Mesenteric fat pad (tissue), 1 donor: ENCODE measurements around the gene ALKAL2. TPM values are rescaled to one million over a fixed set of nuclear protein-coding genes. Genes with fewer than 3 reads are reported as not detected.

Source experiments
- DNase-seq: peaks from one replicate; pipeline ENCODE4 v3.0.0-alpha.2; 2020; ENCODE audit warnings: low spot score
- total RNA-seq: library from RNA; stranded (reverse); fragmentation: NEBNext Ultra II Directional; extraction: Animal tissue kit (Norgen Biotek cat#: 25700); gene quantifications from one replicate; pipeline ENCODE4 v1.2.1, GENCODE V29; 2021
- donor health status: DM: yes; HTN: yes; CAD: no.

The ALKAL2 gene
- total RNA-seq, 1 donor from 2014 or later, result 5.7 TPM

DNA sequence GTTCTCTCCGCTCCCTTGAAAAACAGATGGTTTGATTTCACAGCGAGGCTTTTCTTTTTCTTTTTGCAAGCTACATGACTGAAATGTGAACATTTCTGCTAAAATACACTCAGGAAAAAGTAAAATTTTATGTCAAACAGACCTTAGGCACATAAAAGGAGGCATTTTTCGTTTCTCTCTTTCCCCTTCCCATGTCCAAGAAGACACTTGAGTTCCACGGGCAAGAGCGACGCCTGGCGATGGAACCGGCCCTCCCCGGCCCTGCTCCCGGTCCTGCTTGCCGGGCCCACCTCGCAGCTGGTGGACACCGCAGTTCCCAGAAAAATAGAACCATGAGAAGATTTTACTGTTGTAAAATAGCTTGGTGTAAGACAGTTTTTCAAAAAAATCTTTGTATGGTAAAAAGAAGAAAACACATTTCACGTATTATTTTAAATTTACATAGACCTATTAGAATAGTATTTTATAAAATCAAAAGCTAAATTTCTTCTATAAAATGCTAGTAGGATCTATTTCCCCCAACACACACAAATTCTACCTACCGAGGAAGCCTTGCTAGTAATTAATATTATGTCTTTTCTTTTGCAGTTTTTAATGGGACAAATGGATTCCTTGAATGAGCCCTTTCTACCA lies 2.3 kb upstream of the ALKAL2 start:
- DNase-seq, result no peak

DNA sequence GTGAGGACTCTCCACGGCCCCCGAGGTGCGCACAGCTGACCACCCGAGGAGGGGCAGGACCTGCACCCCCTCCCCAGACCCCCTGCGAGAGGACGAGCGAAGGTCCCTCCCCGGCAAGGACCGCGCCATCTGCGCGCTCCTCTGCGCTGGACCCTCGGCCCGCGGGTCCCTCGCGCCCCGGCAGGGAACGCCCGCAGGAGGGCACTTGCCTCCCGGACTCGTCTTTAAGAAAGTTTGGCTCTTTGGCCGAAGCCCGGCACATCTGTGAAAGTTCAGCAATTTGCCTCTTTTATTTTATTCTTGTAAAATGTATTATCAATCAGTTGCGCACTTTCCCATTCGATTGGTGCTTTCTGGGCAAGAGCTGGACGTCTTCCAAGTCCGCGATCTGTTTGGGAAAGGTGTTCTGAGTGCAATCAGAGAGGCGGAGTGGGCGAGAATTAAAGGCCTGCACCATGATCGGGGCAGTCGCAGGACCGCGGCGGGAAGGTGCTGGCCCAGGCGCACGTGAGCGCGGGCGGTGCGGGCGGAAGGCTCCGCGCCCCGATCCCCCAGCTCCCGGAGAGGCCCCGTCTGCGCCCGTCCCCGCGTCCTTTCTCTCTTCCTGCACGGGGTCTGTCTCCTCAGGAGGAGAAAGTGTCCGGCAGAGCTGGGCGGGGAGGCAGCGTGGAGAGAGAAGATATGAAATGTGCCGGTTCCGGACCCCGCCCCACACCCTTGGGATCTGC lies 1.6 kb upstream of the ALKAL2 start:
- DNase-seq, result no peak

DNA sequence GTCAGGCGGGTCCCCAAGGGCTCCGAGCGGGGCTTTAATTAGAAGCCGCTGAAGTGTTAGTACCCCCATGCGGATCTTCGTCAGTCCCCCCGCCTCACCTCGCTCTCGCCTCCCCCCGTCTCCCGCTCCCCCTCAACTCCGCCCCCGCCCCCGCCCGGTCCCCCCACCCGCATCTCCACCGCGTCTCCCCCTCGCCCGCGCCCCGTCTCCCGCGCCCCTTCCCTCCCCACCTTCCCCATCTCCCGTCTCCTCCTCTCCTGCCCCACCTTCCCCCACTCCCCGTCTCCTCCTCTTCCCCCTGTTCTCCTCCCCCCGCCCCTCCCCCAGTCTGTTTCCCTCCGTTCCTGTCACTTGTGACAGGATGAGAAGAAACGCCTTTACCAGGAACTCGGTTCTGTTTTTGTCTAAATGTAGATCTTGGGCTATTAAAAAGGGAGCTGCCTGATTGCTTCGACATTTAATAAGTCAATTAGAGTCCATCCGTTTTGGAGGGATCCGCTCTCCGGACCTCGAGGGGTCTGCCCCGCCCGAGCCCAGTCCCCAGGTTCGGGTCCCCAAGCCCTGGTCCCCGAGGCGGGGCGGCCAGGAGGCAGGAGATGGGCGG lies 969 bp upstream of the ALKAL2 start:
- DNase-seq, result no peak

DNA sequence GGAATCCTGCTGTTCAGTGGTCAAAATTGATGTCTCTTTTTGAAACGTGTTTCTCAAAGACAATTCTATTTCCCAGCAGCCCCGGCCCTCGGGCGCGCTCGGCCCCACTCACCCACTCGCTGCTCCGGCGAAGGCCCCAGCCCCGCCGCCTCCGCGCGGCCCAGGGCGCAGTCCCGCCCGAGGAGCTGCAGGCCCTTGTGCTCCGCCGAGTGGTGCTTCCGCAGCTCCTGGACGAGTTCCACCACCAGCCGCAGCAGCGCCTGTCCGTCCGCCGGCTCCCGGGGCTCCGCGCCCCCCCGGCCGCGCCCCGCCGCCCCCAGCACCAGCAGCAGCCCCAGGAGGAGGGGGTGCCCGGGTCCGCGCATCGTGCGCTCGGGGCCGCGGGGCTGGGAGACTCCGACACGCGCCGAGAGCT lies 413 bp downstream of the ALKAL2 start:
- no peak for DNase-seq

DNA sequence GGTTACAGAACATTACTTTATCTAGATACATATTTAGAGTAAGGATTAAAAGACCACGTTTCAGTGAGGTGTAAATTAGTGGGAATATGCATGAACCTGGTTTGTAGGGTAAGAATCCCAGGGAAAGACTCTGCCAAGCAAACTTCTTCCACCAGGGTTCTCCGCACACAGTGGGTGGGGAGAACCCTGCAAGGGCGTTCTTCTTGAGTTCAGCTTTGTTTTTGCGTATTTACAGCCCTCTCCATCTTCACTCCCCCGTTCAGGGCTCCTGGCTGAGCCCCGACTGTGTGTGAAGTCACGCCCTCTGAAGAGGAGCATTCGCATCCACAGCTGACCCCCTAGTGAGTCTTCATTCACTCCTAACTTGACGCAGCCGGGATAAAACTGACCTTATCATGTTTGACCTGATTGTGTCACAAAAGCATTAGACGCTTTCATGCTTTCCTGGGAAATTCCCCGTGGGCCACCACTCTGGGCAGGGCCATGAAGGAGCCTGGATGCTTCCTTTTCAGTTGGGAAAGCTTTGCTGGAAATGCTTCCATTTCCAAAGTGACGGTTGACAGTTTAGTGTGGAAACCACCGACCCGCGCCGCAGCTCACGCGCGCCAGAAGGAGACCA lies 1.0 kb downstream of the ALKAL2 start:
- no peak for DNase-seq

DNA sequence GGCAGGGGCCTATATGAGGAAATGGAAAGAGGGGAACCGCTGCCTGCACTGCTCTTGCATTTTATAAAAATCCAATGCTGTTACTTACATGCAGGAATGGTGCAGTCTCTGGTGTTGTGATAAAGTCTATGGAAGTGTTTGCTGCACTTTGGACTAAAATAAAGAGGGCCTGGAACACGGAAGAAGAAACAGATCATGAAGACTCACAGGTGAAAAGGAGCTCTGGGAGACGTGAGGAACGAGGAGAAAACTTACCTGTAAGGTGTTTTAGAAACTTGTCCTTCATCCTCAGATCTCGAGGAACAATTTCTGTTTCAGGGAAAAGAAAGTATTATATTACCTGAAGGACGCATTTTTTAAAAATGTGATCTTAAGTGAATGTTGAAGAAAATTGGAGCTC lies 1.9 kb downstream of the ALKAL2 start:
- no peak for DNase-seq

DNA sequence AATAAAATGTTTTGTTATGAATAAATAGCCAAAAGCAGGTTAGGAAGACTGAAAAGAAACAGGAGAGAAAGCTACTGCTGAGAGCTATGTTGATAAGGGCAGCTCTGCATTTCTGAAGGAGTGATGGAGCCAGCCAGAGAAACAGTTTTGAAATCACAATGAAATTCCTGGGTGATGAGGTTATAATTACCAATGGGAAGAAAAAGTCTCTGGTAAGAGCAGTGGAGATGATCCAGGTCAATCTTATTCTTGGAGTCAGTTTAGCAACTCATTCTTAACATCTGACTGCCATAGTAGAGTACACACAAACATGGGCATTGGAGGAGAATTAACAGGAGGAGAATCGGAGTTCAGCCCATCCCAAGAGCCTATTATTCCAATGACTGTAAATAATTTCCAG lies 2.4 kb downstream of the ALKAL2 start:
- DNase-seq, result no peak

DNA sequence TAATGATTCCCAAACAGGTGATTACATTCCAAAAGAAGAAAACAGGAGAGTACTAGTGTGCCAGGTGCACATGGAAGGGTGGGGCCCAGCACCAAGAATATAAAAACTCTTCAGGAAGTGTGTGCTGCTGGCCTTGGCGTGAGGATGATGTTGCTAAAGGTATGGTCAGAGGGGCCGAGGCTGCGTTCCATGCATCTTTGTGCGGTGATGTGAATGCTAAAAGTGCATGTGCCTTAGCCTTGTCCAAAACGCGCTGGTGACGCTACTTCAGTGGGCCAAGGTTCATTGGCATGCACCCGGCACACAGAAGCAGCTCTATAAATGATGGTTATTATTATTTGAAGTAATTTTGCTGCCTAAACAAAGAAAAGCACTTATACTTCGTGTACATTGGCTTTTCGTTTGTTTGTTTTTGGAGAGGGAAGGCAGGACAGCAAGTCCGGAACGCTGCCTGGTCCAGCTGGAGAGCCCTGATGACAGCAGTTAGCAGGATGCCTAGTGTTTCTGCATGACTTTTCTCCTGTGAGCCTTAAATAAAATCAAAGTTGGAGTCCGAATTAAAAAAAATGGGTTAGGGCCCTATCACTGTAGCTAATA lies 2.9 kb downstream of the ALKAL2 start:
- DNase-seq, result no peak

DNA sequence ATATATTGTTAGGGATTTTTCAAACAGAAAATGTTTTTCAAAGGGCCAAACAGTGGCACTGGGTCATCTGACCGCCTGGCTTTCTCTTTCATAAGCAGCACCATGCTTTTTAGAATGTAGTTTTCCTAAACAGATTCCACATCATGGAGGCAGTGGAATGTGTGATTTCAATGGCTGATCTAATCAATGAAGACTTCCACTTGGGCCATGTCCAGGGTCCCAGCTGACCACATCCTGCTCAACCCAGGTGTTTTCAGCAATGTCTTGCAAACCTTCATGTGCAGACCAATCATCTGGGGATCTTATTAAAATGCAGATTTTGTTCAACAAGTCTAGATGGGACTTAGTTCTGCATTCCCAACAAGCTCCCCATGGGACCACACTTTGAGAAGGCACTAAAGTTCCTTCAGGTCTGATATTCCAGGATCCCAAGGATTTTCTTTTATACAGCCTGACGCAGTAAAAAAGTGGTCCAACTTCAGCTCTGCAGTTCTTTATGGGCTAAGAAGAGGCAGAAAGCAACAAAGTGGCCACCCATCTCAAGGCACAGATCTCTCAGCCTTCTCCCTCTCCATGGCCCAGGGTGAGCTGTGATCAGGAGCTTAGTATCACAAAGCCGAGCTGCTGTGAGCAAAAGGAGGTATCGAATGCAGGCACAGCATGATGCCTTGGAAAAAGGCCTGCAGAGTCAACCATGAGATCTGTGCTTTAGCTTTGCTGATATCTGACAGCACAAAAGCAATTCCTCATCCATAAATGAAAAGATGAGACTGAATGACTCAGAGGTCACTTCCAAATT lies 3.7 kb downstream of the ALKAL2 start:
- no peak for DNase-seq

DNA sequence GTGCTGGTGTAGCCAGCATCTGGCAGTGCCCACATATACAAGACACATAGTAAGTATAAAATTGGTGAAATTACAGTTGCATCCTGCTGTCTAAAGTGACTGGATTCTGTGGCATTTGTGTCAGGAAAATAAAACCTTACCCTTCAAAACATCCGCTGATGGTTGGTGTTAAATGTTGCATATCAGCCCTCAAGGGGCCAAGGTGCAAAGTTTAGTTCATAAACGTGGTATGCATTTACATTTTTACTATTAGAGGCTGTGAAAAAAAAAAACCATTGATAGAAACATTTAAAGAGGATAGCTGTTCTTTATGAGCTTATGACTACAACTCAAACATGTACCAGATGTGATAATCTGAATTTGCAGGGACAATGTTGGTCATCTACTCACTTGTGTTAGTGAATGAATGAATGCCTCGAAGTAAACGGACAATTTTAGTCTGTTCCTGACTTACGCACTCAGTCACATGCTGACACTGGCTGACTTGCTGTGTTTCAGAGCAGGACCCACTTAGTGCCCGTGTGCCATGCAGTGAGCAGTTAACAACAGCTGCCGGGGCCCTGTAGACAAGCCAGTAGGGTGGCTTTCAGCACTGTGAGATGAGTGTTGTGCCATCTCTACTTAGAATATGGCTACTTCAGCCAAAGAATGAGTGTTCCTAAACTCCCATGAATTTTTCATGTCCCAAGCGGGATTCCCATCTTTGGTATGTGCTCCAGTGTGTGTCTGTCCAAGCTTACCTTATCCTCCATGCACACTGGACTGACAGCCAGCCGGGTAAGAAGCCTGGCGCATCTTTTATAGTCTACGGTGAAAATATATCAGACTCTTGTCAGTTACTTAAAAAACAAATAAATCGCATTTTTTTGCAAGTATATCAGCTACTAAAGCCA lies 5.3 kb downstream of the ALKAL2 start:
- DNase-seq, result no peak

DNA sequence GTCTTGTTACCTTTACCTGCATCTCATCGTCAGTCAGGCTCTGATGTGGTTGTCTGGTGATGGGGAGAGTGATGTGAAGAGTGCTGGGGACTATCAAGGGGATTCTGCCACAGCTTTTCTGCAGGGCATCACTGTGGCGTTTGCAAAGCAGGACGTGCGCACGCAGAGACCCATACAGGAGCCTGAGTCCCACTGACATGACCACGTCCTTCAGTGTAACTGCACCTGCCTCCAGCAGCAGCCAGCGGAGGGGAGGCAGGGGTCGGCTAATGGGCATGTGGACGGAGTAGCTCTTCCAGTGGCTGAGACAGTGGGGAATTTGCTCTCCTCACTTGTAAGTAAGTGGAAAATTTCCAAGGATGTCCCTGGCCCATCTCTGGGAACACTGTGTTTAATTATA lies 6.5 kb downstream of the ALKAL2 start:
- no peak for DNase-seq

DNA sequence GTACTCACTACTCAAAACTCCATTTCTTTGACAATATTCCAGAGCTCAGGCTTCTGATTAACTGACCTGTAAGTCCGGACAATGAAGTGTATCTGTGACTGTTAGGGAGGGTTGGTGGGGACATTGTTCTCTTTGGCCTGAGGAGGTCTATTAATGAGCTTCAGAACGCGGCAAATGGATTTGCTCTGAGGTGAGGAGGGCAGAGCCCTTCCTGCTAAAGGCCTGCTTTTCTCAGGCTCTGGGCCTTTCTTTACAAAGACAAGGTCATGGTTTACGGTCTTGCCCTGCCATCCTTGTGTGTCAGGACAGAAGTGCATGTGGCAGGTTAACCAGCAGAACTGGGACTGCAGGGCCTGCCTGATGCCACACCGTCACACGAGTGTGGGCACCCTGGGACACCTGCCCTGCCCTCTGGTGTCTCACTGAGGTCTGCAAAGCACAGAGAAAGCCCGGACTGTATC lies 7.2 kb downstream of the ALKAL2 start:
- no peak for DNase-seq

DNA sequence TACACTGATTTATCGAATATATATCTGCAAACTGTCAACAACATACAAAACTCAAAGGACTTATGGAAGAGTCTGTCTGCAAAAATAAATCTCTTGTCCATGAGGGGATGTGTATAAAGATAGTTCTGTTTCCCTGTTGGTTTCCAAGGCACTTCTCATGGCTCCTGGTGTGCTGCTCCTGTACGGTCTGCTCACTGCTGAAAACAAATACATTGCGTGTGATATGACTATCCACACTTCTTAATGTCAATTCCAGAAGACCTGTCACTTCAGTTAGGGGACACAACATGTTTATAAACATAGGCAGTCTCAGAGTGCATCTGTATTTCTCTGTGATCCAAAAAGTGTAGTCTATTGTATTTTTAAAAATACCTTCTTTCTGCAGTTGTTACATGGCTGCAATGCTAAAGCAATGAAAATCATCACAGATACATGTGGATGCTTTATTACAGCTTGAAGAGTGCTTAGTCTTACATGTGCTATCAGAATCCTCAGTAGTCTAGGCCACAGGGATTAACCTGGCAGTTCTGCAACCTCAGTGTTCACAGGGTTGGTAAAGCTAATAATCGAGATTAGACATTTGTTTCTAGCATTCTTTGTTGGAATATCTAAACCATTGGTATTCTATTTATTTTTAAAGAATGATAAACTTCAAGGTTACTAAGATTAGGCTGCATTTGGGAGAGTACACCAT lies 7.8 kb downstream of the ALKAL2 start:
- no peak for DNase-seq

DNA sequence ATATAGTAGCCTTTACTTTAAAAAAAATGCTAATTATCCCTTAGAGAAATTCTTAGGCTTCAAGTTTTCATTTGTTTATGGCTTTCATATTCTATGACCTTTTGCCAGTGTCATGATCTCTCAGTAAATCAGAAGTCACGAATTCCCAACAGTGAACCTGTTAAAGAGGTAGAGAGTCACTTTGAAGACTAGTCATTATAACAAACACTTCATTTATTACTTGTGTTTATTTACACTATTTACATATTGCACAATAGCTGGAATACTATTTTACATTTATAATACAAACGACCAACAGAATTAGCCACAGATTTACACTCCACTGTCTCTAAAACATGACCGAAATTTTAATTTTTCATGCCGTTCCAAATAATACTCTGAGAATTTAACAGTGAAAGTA lies 8.5 kb downstream of the ALKAL2 start:
- no peak for DNase-seq

DNA sequence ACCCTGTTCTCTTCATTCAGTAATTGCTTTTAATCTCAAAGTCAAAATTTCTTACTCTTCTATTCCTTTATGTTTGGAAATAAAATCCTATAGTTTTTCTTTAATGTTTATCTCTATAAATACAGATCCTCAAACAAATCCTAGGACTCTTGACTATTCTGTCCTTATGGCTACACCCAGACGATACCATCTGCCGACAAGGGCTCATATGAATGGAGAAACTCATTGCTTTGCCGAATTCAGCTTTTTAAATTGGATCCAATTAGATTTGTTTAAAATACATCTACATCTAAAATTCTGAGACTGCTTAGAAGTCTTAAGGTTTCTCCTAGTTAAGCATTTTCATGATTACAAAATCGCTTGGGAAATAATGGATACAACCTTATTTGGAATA lies 9.0 kb downstream of the ALKAL2 start:
- no peak for DNase-seq

DNA sequence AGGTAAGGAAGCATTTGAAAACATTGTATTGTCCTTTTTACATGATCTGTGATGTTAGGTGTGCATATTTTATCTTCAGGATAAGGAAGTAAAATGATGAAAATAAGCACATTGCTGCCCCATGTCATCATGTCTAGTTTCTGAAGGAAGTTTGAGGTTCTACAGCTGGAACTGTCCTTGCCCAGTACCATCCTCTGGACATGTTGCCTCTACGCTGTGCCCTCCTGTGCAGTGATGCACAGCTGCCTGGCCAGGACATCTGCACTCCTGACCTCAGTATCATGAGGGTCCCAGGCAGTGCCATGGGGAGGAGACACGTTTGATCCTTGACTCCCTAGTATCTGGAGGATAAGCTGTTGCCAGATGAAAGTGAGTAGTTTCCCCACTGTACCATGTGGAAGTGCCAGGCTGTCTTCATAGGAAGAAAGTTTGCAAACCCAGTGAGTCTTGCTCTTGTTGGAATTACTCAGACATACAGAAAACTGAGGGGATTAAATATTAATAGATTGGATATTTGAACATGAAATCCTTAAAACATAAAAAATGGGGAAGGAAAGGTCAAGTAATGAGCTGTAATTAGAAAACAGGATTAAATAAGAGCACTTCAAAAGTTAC lies 9.5 kb downstream of the ALKAL2 start:
- DNase-seq, result no peak

DNA sequence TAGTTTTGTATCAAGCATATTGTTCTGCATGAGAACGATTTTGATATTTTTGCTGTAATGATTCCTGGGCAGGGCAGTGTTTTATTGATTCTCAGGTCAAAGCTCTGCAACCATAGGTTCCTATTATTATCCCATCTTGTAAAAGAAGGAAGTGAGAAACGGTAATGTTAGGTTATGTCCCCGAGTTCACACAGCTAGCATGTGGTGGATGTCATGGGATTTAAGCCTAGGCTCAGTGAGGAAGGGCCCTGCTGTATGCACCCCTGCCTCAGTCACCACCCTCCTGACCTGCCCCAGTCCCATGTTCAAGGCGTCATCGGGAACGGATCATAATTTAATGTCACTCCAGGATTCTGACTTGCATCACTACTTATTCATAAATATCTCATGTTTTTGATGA lies 12.4 kb downstream of the ALKAL2 start:
- no peak for DNase-seq

DNA sequence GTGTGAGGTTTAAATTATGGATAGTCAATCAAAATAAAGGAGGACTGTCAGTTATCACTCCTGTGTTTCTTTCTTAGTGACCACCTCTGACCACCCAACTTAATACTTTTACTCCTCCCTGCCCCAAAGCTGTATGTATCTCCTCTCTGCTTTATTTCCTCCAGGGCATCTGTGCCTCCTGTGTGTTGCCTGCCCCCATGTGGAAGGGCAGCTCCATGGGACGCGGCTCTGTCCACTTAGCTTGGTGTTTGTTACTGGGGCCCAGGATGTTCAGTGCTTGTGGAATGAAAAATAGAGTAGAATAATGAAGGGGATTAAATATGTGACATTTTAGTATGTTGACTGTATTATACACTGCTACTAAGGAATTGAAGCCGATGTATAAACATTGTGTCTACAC lies 13.4 kb downstream of the ALKAL2 start:
- DNase-seq, result no peak

DNA sequence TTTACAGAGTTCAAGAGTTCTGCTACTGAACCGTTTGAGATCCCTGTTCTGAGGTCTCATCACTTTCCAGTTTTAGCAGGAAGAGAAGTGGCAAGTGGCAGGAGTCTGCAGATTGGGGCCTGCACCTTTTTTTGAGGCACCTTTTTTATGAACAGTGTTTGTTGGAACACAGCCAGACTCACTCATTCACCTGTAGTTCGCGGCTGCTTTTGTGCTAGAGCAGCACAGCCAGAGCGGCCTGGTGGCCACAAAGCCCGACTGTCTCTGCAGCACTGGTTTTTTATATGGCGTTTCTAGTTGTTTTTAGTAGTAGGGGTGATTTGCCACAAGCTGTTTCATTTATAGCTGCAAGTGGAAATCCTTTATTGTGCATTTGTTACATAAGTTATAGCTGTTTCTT lies 14.6 kb downstream of the ALKAL2 start:
- no peak for DNase-seq
